ENCODE measurements around the gene MAP1LC3B.

MAP1LC3B gene

GRCh38 chr16:87435372-87436224 is 43.5 kb downstream of the MAP1LC3B start:
- no peak for DNase-seq

GRCh38 chr16:87436225-87437172 is 44.4 kb downstream of the MAP1LC3B start:
- DNase-seq = no peak

- no peak for DNase-seq
These were observed 45.2 kb downstream of the MAP1LC3B start for GRCh38 chr16:87437327-87437726.

GRCh38 chr16:87437911-87438610 is 45.9 kb downstream of the MAP1LC3B start:
- DNase-seq = no peak

- no peak for DNase-seq
These were observed 46.5 kb downstream of the MAP1LC3B start for GRCh38 chr16:87438611-87438985.

GRCh38 chr16:87439926-87440325 is 47.8 kb downstream of the MAP1LC3B start:
- DNase-seq = no peak

GRCh38 chr16:87441886-87442580 is 49.9 kb downstream of the MAP1LC3B start:
- DNase-seq = no peak

- DNase-seq = no peak
These were observed 50.4 kb downstream of the MAP1LC3B start for GRCh38 chr16:87442581-87442966.

GRCh38 chr16:87443016-87443415 is 50.9 kb downstream of the MAP1LC3B start:
- no peak for DNase-seq

GRCh38 chr16:87443964-87444363 is 51.8 kb downstream of the MAP1LC3B start:
- no peak for DNase-seq

GRCh38 chr16:87445486-87445885 is 53.4 kb downstream of the MAP1LC3B start:
- no peak for DNase-seq

GRCh38 chr16:87446479-87446878 is 54.3 kb downstream of the MAP1LC3B start:
- no peak for DNase-seq

GRCh38 chr16:87447323-87447722 is 55.2 kb downstream of the MAP1LC3B start:
- DNase-seq = no peak

GRCh38 chr16:87448866-87449265 is 56.7 kb downstream of the MAP1LC3B start:
- no peak for DNase-seq

GRCh38 chr16:87451563-87452210 is 59.6 kb downstream of the MAP1LC3B start:
- no peak for DNase-seq

GRCh38 chr16:87453326-87453725 is 61.2 kb downstream of the MAP1LC3B start:
- no peak for DNase-seq

Measured in NK-92 treated with Interleukin-12 subunit alpha and Interleukin-12 subunit beta, amount 100 ng/mL, for 24 hours (cell line).